ENCODE results near the gene NFATC4. TPM values are rescaled to one million over a fixed set of nuclear protein-coding genes. Genes with fewer than 3 reads are reported as not detected.

The NFATC4 gene
- total RNA-seq, 1 experiment from 2014 or later: 7.6 TPM

GRCh38 chr14:24322672-24323071, 45.3 kb upstream of the NFATC4 start:
- Histone ChIP-seq H3K36me3 (ENCODE audit: control insufficient read depth in 1 of 2, insufficient read depth in 2 of 2, low read length in 2 of 2) (no peaks in the 10 kb centered on the region), H3K79me2 (ENCODE audit: insufficient read depth, low read length) (no peaks in the 10 kb centered on the region), H4K20me1 (ENCODE audit: insufficient read depth) (no peaks in the 10 kb centered on the region), H3K9me2 (ENCODE audit: insufficient read depth) (no peaks in the 10 kb centered on the region), H3K9ac (ENCODE audit: low read length) (no peak overlapping the region), H3K4me1 (ENCODE audit: control insufficient read depth in 1 of 2, insufficient read depth in 2 of 2, low read length in 2 of 2) (peaks cover 2 to 5% of the 10 kb centered on the region in 2 experiments), H2AFZ (ENCODE audit: low read depth, low read length, poor library complexity, severe bottlenecking) (no peak overlapping the region), H3K9me3 (ENCODE audit: control insufficient read depth in 1 of 2, insufficient read depth in 1 of 2, low read depth in 1 of 2, low read length in 2 of 2) (no peaks in the 10 kb centered on the region), H3K4me3 (replicated peaks in 1 of 2; ENCODE audit: low read depth in 1 of 2, low read length in 2 of 2) (no peak overlapping the region), H3K27ac (ENCODE audit: low read depth, low read length) (no peak overlapping the region), H3K4me2 (ENCODE audit: low read length) (no peak overlapping the region), H3K27me3 (ENCODE audit: insufficient read depth, low read length) (0 out of 2 replicates have a peak, but pooled peaks cover 4% of the 10 kb centered on the region)
- ChIA-PET RAD21 (ENCODE audit: low non-redundant PET in 1 of 2, low total read pairs in 2 of 2, uncharacterized antibody in 2 of 2, unreplicated experiment in 2 of 2) (no interaction called here), CTCF (no interaction called here), POLR2A (no interaction called here)
- TF ChIP-seq EZH2 (IDR thresholded peaks at IDR 0.05) (no peak), MAX (IDR thresholded peaks at IDR 0.05) (no peak)
- intact Hi-C loops (cut with micrococcal nuclease): no loop called here
- DNase-seq (ENCODE audit: low read depth, low spot score): no peak
- no TSS peak for BruUV-seq (replicated peaks)
- no peak for ATAC-seq

GRCh38 chr14:24323341-24323740, 44.6 kb upstream of the NFATC4 start:
- Histone ChIP-seq H3K9me3 (ENCODE audit: control insufficient read depth in 1 of 2, insufficient read depth in 1 of 2, low read depth in 1 of 2, low read length in 2 of 2) (no peaks in the 10 kb centered on the region), H3K79me2 (ENCODE audit: insufficient read depth, low read length) (no peaks in the 10 kb centered on the region), H2AFZ (ENCODE audit: low read depth, low read length, poor library complexity, severe bottlenecking) (no peak overlapping the region), H3K4me1 (ENCODE audit: control insufficient read depth in 1 of 2, insufficient read depth in 2 of 2, low read length in 2 of 2) (no peaks in the 10 kb centered on the region), H3K36me3 (ENCODE audit: control insufficient read depth in 1 of 2, insufficient read depth in 2 of 2, low read length in 2 of 2) (no peaks in the 10 kb centered on the region), H3K27me3 (ENCODE audit: insufficient read depth, low read length) (0 out of 2 replicates have a peak, but pooled peaks cover 4% of the 10 kb centered on the region), H3K27ac (ENCODE audit: low read depth, low read length) (no peak overlapping the region), H3K4me3 (replicated peaks in 1 of 2; ENCODE audit: low read depth in 1 of 2, low read length in 2 of 2) (no peak overlapping the region), H3K9me2 (ENCODE audit: insufficient read depth) (no peaks in the 10 kb centered on the region), H3K9ac (ENCODE audit: low read length) (no peak overlapping the region), H3K4me2 (ENCODE audit: low read length) (no peak overlapping the region), H4K20me1 (ENCODE audit: insufficient read depth) (no peaks in the 10 kb centered on the region)
- intact Hi-C loops (cut with micrococcal nuclease): no loop called here
- CTCF ChIA-PET: no interaction called here
- DNase-seq (ENCODE audit: low read depth, low spot score) (no peak), ATAC-seq (no peak; the same call in 1 of the 2 replicates)
- BruUV-seq (replicated peaks): no TSS peak
- RAD21 ChIA-PET (ENCODE audit: low non-redundant PET in 1 of 2, low total read pairs in 2 of 2, uncharacterized antibody in 2 of 2, unreplicated experiment in 2 of 2): no interaction called here
- POLR2A ChIA-PET: no interaction called here
- no peak for TF ChIP-seq CBX3 (IDR thresholded peaks at IDR 0.05; ENCODE audit: low read depth)
- no peak for TF ChIP-seq ZBTB33 (IDR thresholded peaks at IDR 0.05; ENCODE audit: extremely low read depth, insufficient replicate concordance, low read length)
- no peak for TF ChIP-seq SRF (IDR thresholded peaks at IDR 0.05; ENCODE audit: low read depth)
- TF ChIP-seq JUND (IDR thresholded peaks at IDR 0.05): no peak
- no peak for TF ChIP-seq ATF3 (IDR thresholded peaks at IDR 0.05)
- TF ChIP-seq TCF7L2 (IDR thresholded peaks at IDR 0.05; ENCODE audit: borderline replicate concordance, extremely low read depth, insufficient read depth, insufficient read length): no peak
- no peak for TF ChIP-seq EGR1 (IDR thresholded peaks at IDR 0.05; ENCODE audit: low read depth)
- TF ChIP-seq EZH2 (IDR thresholded peaks at IDR 0.05): no peak
- TF ChIP-seq CEBPB (IDR thresholded peaks at IDR 0.05; ENCODE audit: low read depth): no peak
- TF ChIP-seq POLR2AphosphoS5 (IDR thresholded peaks at IDR 0.05; ENCODE audit: low read depth, low read length): no peak
- no peak for TF ChIP-seq EZH2phosphoT487 (IDR thresholded peaks at IDR 0.05; ENCODE audit: borderline replicate concordance)
- no peak for TF ChIP-seq ZNF274 (IDR thresholded peaks at IDR 0.05; ENCODE audit: low read depth, low read length)
- TF ChIP-seq FOSL1 (IDR thresholded peaks at IDR 0.05; ENCODE audit: low read depth): no peak
- no peak for TF ChIP-seq CTCF (IDR thresholded peaks at IDR 0.05 in 2 of 3, conservative IDR thresholded peaks at IDR 0.05 in 1 of 3; ENCODE audit: borderline replicate concordance in 1 of 3, insufficient read depth in 1 of 3, low read depth in 2 of 3, low read length in 2 of 3)
- no peak for TF ChIP-seq SP1 (IDR thresholded peaks at IDR 0.05; ENCODE audit: low read depth)
- no peak for TF ChIP-seq POLR2A (IDR thresholded peaks at IDR 0.05; ENCODE audit: borderline replicate concordance, extremely low read depth, insufficient read depth, insufficient read length)
